SIG-M5 (cell line): Measurements from ENCODE around the gene ZCCHC8.
A peak's percentile ranks its signal among the peaks of the same experiment; 100 is the strongest.
"Not testable (repeated sequence)": the region's sequence is repeated elsewhere in the genome, so short reads cannot be mapped to it uniquely, and the experiment has no call there.

Experiments used
- DNase-seq: peaks from one replicate; lab custom pipeline; 2025; lab: John Stamatoyannopoulos, UW

Gene ZCCHC8

DNA sequence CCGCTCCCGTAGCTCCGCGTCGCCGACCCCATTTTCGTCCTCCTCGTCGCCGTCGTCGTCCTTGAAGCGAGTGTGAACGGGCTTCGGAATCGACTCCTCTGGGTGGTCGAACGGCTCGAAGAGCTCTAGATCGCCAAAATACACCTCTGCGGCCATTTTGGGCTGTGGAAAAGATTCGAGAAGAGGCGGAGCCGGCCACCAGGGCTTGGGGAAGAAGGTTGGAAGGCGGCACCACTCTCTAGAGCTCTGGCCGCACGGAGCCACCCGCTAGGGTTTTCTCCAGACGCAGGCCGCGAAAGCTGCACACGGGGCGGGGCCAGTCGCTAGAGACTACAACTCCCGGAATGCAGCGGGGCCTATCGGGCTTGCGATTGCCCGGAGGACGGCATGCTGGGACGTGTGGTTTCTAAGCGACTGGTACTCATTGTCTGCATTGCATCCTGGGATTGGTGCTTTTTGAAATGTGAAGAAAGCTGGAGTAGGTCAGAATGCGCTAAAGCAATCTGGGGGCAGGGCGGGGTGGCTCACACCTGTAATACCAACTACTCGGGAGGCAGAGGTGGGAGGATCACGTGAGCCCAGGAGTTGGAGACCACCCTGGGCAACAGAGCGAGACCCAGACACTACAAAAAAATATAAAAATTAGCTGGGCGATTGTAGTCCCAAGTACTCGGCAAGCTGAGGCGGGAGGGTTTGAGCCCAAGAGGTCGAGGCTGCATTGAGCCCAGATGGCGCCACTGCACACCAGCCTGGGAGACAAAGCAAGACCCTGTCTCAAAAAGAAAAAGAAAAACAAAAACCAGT lies at the start of gene ZCCHC8:
Gene ZCCHC8 (minus strand): TSS at position 248 of the 804 bp plus-strand sequence. CDS start 92 bp downstream, at position 156.
- peak; percentile 99 for DNase-seq

DNA sequence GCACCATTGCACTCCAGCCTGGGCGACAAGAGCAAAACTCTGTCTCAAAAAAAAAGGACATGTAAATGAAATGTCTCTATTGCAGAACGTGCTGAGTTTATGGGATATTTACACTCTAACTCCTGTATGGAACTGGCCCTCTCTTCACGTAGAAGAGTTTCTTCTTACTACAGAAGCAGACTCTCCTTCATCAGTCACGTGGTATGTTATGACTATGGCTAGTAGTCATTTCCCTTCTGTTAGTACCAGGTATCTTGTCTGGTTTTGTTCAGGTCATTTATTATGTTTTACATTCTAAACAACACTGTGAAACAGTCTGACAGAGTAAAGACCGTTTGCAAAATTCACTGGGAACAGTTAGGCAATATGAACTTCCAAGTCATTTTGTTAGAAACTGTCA lies 46.6 kb upstream of the ZCCHC8 start:
- DNase-seq, result no peak

DNA sequence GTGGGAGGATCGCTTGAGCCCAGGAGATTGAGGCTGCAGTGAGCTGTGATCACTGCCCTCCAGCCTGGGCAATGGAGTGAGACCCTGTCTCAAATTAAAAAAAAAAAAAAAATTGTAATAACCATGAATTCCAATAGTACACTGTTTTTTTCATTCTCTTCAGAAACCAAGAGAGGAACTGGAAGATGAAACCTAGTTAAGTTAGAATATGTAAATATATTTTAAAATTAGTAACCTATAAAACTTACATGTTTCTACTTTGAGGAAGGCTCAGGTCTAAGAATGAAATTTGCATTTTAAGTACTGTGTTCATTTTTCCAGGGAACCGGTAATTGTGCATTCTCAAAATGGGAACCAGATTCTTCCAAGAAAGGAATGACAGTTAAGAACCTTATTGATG lies 45.1 kb upstream of the ZCCHC8 start:
- no peak for DNase-seq

DNA sequence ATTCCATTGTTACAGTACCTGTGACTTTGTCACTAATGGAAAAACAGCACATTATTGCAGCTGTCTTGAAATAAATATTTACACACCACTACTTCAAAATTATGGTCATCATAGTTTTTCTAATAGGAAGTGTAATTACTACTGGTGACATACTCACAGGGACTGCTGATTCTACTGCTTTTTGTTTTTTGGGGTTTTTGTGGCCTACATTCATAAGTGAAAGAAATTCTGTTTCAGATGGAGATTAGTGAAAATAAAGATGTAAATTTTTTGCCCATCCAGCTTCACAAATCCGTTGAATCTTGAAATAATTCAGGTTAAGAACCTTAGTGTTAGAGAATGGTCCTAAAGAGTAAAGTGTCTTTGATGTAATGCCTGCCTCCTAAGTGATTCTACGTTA lies 43.8 kb upstream of the ZCCHC8 start:
- DNase-seq, result no peak

DNA sequence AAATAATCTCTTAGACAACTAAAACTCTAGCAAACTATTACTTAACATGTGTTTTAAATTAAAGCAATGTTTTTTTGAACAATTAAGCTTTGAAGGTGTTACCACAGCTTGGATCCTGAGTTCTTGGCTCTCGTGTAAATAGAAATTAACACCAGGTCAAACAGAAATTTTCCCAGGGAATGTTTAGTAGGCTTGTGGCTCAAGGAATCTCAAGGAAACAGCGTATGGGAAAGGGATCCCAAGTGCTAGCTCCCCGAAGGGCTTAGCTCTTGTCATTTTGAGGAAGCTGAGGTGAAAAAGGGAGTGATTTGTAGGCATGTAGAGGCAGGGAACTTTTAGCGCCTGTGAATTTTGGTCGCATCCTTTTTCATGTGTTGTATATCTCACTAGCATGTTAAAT lies 37.8 kb upstream of the ZCCHC8 start:
- no peak for DNase-seq

DNA sequence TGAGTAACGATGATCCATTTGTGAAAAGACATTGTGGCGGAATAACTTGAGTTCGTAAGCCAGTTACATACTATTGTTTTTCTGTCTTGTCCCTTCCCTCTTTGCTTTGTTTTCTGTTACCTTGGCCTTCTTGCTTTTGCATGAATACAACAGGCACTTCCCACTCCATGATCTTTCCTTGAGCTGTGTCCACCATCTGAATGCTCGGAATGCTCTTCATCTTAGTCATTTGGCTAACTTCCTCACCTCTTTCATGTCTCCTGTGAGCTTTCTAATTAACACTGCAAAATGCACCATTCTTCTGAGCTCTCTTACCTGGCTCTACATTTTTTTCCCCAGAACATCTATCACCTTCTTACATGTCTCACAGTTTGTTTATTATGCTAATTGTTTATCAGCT lies 36.3 kb upstream of the ZCCHC8 start:
- no peak for DNase-seq

DNA sequence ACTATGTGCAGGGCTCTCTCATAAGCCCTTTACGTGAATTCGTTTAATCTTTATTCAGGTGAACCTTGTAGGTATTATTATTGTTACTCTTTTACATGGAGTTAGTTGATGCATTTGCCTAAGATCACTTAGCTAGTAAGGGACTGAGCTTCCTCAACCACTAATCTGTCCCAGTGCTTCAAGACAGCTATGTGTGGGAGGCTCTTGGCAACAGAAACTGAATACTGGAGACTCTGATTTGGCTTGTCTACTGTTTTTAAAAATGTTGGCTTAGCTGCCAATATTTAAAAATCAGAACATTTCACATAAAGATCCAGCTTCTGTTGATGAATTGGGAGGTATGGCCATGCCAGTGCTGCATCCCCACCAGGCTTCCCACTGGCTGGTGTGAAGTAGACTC lies 33.1 kb upstream of the ZCCHC8 start:
- DNase-seq, result no peak

DNA sequence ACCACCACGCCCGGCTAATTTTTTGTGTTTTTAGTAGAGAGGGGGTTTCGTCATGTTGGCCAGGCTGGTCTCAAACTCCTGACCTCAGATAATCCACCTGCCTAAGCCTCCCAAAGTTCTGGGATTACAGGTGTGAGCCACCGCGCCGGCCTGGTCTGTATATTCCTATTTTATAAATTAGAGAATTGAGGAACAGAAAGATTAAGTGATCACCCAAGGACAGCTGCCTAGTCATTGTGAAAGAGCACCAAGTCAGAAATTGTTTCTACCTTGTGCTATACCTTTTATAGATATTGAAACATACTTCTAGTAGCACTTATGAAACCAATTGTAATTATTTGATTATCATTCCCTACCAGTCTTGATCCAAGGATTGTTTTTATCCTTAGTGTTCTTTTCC lies 28.3 kb upstream of the ZCCHC8 start:
- DNase-seq, result no peak

DNA sequence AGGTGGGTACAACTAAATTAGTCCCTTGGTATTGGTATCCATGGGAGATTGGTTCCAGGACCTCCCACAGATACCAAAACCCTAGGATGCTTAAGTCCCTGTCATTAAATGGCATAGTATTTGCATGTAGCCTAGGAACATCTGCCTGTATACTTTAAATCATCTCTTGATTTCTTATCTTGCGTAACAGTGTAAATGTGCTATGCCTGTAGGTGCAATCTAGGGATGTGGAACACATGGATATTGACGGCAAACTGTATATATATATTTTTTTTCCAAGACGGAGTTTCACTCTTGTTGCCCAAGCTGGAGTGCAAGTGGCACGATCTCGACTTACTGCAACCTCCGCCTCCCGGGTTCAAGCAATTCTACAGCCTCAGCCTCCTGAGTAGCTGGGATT lies 27.9 kb upstream of the ZCCHC8 start:
- no peak for DNase-seq

DNA sequence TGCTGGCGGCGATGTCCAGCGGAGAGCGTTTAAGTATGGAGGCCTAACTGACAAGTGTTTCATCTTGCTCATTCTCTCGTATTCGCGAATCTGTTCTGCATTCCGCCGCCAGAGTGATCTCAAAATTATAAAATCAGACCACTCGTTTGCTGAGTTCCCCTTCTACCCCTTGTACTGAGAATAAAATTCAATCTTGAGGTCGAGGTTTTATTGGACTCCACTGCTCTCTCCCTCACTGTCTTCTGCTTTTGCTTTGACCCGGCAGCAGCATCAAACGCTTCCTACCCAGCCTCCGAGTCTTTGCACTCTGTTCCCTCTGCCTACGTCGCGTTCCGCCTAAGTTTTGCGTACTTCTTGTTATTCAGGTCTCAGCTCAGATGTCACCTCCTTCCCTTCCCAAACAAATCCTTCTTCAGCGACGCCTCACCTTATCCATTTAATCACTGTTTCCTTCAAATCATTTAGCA lies 26.8 kb upstream of the ZCCHC8 start:
- DNase-seq, result no peak

DNA sequence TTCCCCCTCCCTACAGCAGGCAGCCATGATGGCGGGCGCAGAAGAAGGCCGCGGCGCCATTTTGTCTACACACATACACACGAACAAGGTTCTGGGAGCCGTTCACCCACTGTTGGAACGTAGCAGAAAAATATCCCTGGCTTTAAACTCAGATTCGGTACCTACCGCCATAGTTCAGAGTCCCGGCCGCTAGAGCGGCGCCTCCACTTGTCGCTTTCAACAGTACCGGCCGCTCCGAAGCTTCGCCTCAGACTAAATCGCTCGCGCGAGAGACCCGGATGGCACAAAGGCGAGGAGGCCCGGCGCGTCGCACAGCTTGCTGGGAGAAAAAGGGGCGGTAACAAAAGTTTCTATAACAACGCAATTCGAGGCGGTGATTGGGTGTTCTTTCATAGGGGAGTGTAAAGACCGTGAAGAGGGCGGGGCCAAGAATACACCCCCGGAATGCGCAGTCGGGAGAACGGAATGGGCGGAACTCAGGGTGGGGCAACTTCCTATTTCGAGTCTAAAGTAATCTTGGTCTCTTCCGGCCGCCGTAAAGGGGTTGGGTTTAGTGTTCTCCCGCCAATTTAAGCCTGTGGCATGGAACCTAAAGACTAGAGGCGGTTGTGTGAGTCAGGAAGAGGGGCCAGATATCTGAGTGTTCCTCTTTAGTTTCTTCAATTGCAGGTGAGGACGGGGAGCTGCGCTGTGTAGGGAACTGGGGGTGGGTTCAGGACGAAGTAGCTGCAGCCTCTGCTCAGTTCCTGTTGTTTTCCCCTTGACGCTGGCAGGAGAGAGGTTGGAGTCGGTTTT lies 26.1 kb upstream of the ZCCHC8 start, which contains the start of the genes KNTC1 and RSRC2:
Gene KNTC1 (plus strand): TSS at position 567 of the 795 bp plus-strand sequence. CDS start 2,815 bp downstream, outside the sequence.
Gene RSRC2 (minus strand): TSS at position 254 of the 795 bp plus-strand sequence. CDS start 83 bp downstream, at position 171.
- DNase-seq, result peak; percentile 99

DNA sequence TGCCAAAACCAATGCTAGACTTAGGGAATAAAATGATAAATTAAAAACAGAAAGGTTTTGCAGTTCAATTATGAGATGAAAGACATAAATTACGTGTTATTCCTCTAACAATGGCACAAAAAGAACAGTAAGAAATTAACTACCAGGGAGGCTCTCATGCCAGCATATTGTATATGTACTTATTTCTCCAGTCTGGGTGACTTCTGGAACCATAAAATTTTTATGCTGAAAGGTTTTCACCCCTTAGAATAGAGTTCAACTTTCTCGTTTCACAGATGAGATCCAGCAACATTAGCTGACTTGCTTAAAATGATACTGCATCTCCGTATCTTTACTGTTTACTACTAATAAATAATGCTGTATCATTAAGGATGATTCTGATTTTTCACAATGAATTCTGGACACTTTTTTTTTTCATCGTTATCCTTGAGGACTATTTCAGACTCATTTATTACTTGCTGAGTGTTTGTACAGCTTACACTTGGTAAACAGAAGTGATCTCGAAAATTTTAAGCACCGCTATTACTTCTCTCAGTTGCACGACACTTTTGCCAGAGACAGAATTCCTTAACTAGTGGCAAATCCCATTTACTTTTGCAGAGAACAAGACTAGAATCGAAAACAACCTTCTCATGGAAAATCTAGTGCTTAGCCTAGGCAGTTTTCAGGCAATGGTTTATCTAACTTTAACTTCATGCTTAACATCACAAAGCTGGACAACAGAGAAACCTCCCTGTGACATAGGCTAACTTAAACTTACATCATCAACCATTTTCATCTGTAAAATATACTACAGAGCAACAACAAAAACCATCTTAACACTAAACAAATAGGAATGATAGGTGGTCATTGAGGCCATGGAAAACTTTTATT lies 23.4 kb upstream of the ZCCHC8 start:
- DNase-seq, result no peak

DNA sequence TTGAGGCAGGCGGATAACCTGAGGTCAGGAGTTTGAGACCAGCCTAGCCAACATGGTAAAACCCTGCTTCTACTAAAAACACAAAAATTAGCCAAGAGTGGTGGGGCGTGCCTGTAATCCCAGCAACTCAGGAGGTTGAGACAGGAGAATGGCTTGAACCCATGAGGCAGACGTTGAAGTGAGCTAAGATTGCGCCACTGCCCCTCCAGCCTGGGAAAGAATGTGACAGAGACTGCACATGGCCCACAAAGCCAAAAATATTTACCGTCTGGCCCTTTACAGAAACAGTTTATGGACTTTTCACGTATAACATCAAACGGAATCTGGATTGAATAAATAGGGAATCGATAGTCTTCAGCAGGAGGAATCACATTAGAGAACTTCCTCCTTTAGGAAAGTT lies 22.5 kb upstream of the ZCCHC8 start:
- peak; percentile 23 for DNase-seq

DNA sequence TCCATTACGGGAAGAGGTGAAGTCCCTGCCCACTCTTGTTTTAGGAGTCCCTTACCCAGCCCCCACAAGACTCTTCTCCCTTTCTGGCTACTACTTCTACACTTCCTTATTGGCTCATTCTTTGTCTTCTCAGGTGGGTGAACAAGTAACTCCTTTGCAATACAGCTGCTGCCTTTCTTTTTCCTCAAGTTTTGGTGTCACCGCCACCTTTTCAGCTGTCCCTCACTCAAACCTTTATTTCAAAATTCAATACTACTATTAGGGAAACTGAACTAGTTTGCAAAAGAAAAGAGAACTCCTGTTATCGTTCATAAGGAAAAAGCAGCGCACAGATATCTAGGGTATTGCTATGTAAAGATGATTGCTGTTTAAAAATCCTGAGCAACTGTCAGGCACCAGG lies 19.9 kb upstream of the ZCCHC8 start:
- DNase-seq, result no peak

DNA sequence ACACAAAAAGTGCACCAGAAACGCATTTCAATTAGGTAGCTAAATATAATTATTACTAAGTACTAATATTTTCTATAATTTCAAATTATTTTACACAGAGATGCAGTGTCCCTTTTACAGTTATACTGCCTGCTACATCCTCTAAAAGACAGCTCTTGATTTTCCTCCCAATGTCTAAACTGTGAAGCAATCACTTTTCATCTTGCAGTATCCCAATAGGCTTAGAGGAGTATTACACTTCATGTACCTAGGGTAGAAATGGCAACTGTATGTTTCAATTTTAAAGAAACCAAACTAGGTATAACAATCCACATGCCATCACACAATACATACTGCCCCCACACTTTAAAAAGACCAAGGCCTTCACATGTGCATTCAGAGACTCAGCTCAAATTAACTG lies 18.7 kb upstream of the ZCCHC8 start:
- DNase-seq, result no peak

DNA sequence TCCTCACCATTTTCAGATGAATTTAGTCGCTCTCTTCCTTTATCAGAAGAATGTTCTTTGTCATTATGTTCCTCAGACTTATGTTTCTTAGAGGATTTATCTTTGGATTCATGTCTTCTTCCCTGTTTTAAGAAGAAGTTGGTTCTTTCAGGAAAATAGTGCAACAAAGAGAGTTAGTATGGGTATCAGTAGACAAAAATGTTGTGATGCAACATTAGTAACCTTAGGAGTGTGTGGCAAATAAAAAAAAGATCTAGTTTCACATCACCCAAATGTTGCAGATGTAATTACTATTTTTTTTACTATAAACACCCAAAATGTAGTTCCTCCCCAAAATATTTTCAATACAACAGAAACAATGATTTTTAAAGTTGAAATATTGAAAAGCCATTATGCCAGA lies 18.2 kb upstream of the ZCCHC8 start:
- DNase-seq, result no peak

DNA sequence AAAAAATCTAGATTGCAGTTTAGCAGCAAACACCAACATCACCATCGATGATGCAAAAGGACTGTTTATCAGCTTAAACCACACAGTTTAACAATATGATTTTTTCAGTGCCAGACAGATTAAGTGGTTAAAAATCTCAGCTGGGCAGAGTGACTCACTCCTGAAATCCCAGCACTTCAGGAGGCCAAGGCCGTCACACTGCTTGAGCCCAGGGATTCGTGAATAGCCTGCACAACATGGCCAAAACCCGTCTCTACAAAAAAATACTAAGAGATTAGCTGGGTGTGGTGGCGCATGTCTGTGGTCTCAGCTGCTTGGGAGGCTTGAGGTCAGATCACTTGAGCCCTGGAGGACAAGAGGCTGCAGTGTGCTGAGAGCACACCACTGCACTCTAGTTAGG lies 17.1 kb upstream of the ZCCHC8 start:
- DNase-seq, result no peak

DNA sequence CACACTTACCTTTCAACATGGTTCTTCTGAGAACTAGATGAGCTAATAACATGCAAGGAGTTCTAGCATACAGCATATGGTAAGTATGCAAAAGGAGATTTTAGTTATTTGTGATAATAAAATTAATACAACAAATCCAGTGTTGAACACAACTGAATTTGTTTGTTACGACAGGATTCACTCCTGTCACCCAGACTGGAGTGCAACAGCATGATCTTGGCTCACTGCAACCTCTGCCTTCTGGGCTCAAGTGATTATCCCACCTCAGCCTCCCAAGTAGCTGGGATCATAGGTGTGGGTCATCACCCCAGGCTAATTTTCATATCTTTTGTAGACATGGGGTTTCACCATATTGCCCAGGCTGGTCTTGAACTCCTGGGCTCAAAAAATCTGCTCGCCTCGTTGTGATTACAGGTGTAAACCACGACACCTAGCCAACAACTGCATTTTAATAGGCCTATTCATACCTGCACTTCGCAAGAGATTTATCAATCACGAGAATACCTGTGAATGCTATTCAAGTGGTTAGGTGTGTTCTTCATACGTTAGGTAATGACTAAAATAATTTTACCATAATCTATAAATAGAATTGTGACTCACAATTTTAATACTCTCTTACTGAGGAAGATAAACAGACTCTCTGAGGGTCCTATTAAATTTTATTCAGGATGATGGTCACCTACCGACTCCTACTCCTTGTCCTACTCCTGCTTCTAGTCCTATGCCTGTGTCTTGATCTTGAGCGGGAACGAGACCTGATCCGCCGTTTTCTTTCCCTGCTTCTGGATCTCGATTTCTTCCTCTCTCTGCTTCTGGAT lies 16.0 kb upstream of the ZCCHC8 start:
- no peak for DNase-seq

DNA sequence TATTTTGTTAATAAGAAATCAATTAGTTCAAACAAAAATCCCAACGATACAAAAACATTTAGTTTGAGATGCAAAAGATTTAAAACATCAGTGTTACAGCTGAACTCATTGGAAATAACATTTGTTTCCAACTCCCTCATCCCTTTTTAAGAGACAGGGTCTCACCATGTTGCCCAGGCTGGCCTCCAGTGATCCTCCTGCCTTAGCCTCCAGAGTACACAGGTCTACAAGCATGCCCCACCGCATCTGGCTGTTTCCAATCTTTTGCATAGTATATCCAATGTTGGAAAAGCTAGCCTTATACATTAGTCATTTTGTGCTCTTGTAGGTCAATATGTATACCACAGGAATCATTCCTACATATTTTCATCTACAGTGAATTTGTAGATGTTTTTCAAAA lies 14.5 kb upstream of the ZCCHC8 start:
- no peak for DNase-seq

DNA sequence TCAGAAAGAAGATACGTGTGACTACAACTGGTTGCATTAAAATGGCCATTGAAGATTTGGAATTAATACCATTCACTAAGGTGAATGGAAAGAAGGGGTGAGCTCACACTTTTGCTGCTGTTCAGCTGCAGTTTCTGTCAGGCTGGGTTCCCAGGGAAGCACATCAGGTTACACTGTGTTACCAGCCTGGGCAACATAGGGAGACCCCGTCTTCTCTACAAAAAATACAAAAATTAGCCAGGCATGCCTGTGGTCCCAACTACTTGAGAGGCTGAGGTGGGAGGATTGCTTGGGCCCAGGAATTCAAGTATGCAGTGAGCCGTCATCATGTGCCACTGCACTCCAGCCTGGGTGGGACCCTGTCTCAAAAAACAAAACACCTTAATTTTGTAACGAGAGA lies 12.9 kb upstream of the ZCCHC8 start:
- no peak for DNase-seq

DNA sequence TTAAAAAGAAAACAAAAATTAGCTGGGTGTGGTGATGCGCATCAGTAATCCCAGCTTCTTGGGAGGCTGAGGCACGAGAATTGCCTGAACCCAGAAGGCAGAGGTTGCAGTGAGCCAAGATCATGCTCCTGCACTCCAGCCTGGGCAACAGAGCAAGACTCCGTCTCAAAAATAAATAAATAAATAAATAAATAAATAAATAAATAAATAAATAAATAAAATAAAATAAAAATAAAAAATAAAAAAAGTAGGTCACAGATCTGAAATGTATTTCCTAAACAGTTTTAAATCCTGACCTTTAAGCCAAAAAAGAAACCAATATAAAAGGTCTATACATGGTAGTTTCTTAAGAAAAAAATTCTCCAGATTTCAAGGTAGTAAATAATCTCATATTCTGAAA lies 12.3 kb upstream of the ZCCHC8 start:
- not testable (repeated sequence) for DNase-seq
